ENCODE measurements around the gene C2orf42. TPM values are rescaled to one million over a fixed set of nuclear protein-coding genes. Genes with fewer than 3 reads are reported as not detected.

C2orf42 gene
- 22.8 and 36.2 TPM in 2 replicates for total RNA-seq

DNA sequence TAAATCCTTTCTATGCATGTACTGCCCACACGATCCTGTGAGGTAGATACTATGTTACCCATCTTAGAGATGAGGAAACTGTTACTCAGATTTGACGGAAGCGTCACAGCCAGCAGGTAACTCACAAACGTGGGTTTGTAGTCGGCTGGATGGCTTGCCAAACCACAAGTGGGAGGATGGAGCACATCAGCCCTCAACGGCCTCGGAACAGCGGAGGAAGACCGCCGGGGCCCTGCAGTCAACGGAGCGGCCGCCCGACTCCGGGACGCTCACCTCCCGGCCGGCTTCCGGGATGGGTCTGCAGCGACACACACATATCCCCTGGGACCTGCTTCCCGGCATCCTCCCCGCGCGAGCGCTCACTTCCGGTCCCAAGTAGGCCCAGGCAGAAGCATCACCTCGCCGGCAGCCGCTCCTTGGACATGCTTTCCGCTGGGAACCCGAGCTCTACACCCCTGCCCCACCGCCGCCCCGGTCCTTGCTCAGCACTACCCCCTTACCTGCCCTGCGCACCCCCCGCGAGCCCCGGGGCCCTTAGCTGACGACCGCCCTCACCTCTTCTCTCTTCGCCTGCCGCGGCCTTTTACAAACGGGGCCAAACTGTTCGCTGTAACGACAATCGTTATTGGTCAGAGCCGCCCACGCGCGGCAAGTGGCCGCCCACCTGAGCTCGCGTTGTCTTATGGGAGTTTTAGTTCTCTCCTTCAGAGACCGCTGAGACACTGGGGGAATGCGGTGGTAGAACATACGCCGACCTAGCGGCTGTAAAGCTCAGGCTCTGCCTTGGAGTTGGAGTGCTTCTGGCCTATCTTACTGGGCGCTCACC, at the start of gene C2orf42:
Gene C2orf42 (minus strand): TSS at position 602 of the 826 bp plus-strand sequence. CDS start 9,034 bp downstream, outside the sequence.

Other genes with a start within 250 kb of the C2orf42 start
- gene ASPRV1, start 229.4 kb downstream of the C2orf42 start, total RNA-seq, result 0.15 and 0.33 TPM in 2 replicates
- gene PCBP1, start 103.5 kb downstream of the C2orf42 start, total RNA-seq, result 47.5 and 66.6 TPM in 2 replicates
- 81.7 and 111 TPM in 2 replicates for gene TIA1, start 57.6 kb upstream of the C2orf42 start, total RNA-seq
- 95.0 and 134 TPM in 2 replicates for gene PCYOX1, start 67.1 kb upstream of the C2orf42 start, total RNA-seq
- 67.6 and 326 TPM in 2 replicates for gene SNRPG, start 102.7 kb upstream of the C2orf42 start, total RNA-seq
- 19.2 and 25.7 TPM in 2 replicates for gene FAM136A, start 111.0 kb upstream of the C2orf42 start, total RNA-seq

All from smooth muscle cell of trachea (primary cell).